ENCODE measurements around the gene KLF9.

The KLF9 gene

GRCh38 chr9:70422371-70423043 is 8.1 kb upstream of the KLF9 start:
- in situ Hi-C loops (cut with HindIII; ENCODE audit: low sequenced_read_pairs), result loop anchor here (5.0 kb wide), 1 partner anchor 55 kb away; no protein-coding TSS in a partner anchor

- in situ Hi-C loops (cut with HindIII; ENCODE audit: low sequenced_read_pairs), result loop anchor here (5.0 kb wide), 1 partner anchor 56 kb away; no protein-coding TSS in a partner anchor
Measured at GRCh38 chr9:70421272-70422180, 7.1 kb upstream of the KLF9 start.

GRCh38 chr9:70420441-70421271 is 6.2 kb upstream of the KLF9 start:
- in situ Hi-C loops (cut with HindIII; ENCODE audit: low sequenced_read_pairs), result loop anchor here (5.0 kb wide), 1 partner anchor 57 kb away; no protein-coding TSS in a partner anchor

- in situ Hi-C loops (cut with HindIII; ENCODE audit: low sequenced_read_pairs), result loop anchor here (5.0 kb wide), 1 partner anchor 58 kb away; no protein-coding TSS in a partner anchor
Measured at GRCh38 chr9:70419556-70420440, 5.3 kb upstream of the KLF9 start.

- in situ Hi-C loops (cut with HindIII; ENCODE audit: low sequenced_read_pairs), result no loop called here
Measured at GRCh38 chr9:70418822-70419555, 4.5 kb upstream of the KLF9 start.

GRCh38 chr9:70415476-70415875 is 1.0 kb upstream of the KLF9 start:
- in situ Hi-C loops (cut with HindIII; ENCODE audit: low sequenced_read_pairs), result no loop called here

- in situ Hi-C loops (cut with HindIII; ENCODE audit: low sequenced_read_pairs), result no loop called here
Measured at GRCh38 chr9:70415041-70415440, 584 bp upstream of the KLF9 start.

- in situ Hi-C loops (cut with HindIII; ENCODE audit: low sequenced_read_pairs), result no loop called here
Measured at GRCh38 chr9:70413464-70413798, 1.0 kb downstream of the KLF9 start.

GRCh38 chr9:70412832-70413463 is 1.5 kb downstream of the KLF9 start:
- in situ Hi-C loops (cut with HindIII; ENCODE audit: low sequenced_read_pairs), result no loop called here

GRCh38 chr9:70411930-70412831 is 2.3 kb downstream of the KLF9 start:
- in situ Hi-C loops (cut with HindIII; ENCODE audit: low sequenced_read_pairs), result no loop called here

GRCh38 chr9:70411121-70411929 is 3.1 kb downstream of the KLF9 start:
- in situ Hi-C loops (cut with HindIII; ENCODE audit: low sequenced_read_pairs), result no loop called here

GRCh38 chr9:70410368-70410767 is 4.1 kb downstream of the KLF9 start:
- in situ Hi-C loops (cut with HindIII; ENCODE audit: low sequenced_read_pairs), result no loop called here

GRCh38 chr9:70409800-70410199 is 4.7 kb downstream of the KLF9 start:
- in situ Hi-C loops (cut with HindIII; ENCODE audit: low sequenced_read_pairs), result loop anchor here (10.0 kb wide), 1 partner anchor 65 kb away; no protein-coding TSS in a partner anchor

- in situ Hi-C loops (cut with HindIII; ENCODE audit: low sequenced_read_pairs), result loop anchor here (10.0 kb wide), 1 partner anchor 66 kb away; no protein-coding TSS in a partner anchor
Measured at GRCh38 chr9:70409280-70409679, 5.2 kb downstream of the KLF9 start.

- in situ Hi-C loops (cut with HindIII; ENCODE audit: low sequenced_read_pairs), result loop anchor here (10.0 kb wide), 1 partner anchor 66 kb away; no protein-coding TSS in a partner anchor
Measured at GRCh38 chr9:70408393-70409040, 5.9 kb downstream of the KLF9 start.

- in situ Hi-C loops (cut with HindIII; ENCODE audit: low sequenced_read_pairs), result loop anchor here (10.0 kb wide), 1 partner anchor 68 kb away; no protein-coding TSS in a partner anchor
Measured at GRCh38 chr9:70407081-70407503, 7.4 kb downstream of the KLF9 start.
